ENCODE results near the gene THG1L. TPM values are rescaled to one million over a fixed set of nuclear protein-coding genes. Genes with fewer than 3 reads are reported as not detected.

THG1L gene
- total and polyA plus RNA-seq, 2 of the 13 experiments (the other 11 are each of a cell fraction or from before 2014, with no cell fraction given) = 16.6 to 17.2 TPM

DNA sequence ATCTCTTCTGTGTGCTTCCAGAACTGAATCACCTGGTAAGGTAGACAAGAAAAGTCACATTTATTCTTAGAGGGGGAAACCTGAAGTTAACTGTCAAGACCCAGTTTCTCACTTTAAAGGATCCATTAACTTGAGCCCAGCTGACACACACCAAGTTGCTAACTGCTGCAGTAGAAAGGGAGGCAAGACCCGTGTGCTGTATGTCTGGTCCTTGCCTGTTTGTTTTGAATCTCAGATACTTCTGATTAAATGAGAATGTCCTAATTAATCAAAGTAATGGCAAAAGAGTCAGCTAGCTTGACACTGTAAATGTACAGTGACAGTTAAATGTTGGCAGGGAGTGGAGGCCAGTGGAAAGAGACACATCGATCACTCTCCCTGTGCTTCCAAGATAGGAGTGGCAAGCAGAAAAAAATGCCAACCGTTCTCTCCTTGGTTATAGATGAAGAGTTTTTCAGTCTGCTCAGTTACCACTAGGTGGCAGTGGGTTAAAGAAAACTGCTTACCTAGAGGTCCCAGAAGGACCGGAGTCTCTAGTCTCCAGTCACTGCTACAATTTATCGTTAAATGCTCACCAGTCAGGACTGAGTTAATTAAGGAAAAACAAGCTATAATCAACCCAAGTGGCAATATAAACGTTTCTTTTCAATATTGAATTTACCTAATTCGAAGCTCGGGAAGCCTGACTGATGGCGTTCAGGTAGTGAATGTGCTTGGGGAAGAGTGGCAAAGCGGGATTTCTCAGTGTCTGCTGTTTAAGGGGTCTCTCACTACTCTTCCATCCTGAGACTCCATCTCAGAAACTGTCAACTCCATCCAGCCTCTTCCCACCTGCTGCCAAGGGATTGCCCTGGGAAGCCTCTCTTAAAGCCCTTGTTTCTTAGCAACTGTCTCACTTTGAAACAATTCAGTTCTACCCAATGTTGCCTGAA is 30.7 kb downstream of the THG1L start:
- ATAC-seq (peak; percentile 98), DNase-seq (ENCODE audit: low spot score) (peak; percentile 60), FAIRE-seq (peak; percentile 90)
- BruUV-seq (replicated peaks) = no TSS peak
- Histone ChIP-seq H3K9ac (ENCODE audit: insufficient read depth, low read depth, low read length) (no peak overlapping the region), H3K4me1 (ENCODE audit: insufficient read depth, low read length) (no peaks in the 10 kb centered on the region), H3K79me2 (ENCODE audit: insufficient read depth, low read length) (no peaks in the 10 kb centered on the region), H3K4me3 (replicated peaks in 1 of 3; ENCODE audit: insufficient read depth in 1 of 3, low read depth in 2 of 3, low read length in 3 of 3) (no peak overlapping the region), H2AFZ (ENCODE audit: low read length) (no peak overlapping the region), H4K20me1 (ENCODE audit: insufficient read depth, low read length) (no peaks in the 10 kb centered on the region), H3K27ac (ENCODE audit: extremely low read length, insufficient read depth, low read length) (no peak overlapping the region), H3K4me2 (ENCODE audit: low read depth, low read length) (no peak overlapping the region), H3K27me3 (ENCODE audit: control insufficient read depth in 1 of 2, insufficient read depth in 2 of 2, low read length in 2 of 2) (no peaks in the 10 kb centered on the region), H3K9me3 (ENCODE audit: low read length) (no peaks in the 10 kb centered on the region), H3K36me3 (replicated peaks in 1 of 2; ENCODE audit: control insufficient read depth in 1 of 2, insufficient read depth in 2 of 2, low read length in 2 of 2) (no peaks in the 10 kb centered on the region)
- in situ Hi-C loops (cut with HindIII; ENCODE audit: extremely low pct_ligation_motif_present, low pct_unique_long_range_greater_than_20kb) = no loop called here
- ChIA-PET POLR2A (no interaction called here), CTCF (ENCODE audit: low intra/inter-chr PET ratio, low total read pairs) (interaction anchor here (0.8 to 1.4 kb wide), 3 partner anchors 187 to 1371 kb away, joined by 5 to 8 read pairs (median 6); no protein-coding TSS in a partner anchor)
- intact Hi-C loops (cut with micrococcal nuclease; ENCODE audit: unreplicated experiment) = loop anchor here (1.0 to 2.0 kb wide), 3 partner anchors 187 to 1345 kb away; no protein-coding TSS in a partner anchor
- WGBS (ENCODE audit: low lambda C conversion rate) = 52% methylated on average over 10 of the region's 10 CpGs
- TF ChIP-seq, protein P1, sequence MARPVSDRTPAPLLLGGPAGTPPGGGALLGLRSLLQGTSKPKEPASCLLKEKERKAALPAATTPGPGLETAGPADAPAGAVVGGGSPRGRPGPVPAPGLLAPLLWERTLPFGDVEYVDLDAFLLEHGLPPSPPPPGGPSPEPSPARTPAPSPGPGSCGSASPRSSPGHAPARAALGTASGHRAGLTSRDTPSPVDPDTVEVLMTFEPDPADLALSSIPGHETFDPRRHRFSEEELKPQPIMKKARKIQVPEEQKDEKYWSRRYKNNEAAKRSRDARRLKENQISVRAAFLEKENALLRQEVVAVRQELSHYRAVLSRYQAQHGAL (CRISPR knock-in tag; IDR thresholded peaks at IDR 0.05; ENCODE audit: not compliant biosample characterization) = no peak
- TF ChIP-seq SMC3 (IDR thresholded peaks at IDR 0.05; ENCODE audit: low read length) (peak; percentile 64), HDAC6 (IDR thresholded peaks at IDR 0.05; ENCODE audit: low read depth, low read length) (no peak), KLF15 (CRISPR knock-in tag; IDR thresholded peaks at IDR 0.05; ENCODE audit: borderline replicate concordance) (no peak), THYN1 (CRISPR knock-in tag; IDR thresholded peaks at IDR 0.05; ENCODE audit: borderline replicate concordance, low read depth) (no peak), CCDC6 (CRISPR knock-in tag; IDR thresholded peaks at IDR 0.05) (0 out of 2 replicates have a peak, but pooled peaks have one; percentile 10), TRIM24 (CRISPR knock-in tag; IDR thresholded peaks at IDR 0.05) (no peak)
- TF ChIP-seq, protein P2, sequence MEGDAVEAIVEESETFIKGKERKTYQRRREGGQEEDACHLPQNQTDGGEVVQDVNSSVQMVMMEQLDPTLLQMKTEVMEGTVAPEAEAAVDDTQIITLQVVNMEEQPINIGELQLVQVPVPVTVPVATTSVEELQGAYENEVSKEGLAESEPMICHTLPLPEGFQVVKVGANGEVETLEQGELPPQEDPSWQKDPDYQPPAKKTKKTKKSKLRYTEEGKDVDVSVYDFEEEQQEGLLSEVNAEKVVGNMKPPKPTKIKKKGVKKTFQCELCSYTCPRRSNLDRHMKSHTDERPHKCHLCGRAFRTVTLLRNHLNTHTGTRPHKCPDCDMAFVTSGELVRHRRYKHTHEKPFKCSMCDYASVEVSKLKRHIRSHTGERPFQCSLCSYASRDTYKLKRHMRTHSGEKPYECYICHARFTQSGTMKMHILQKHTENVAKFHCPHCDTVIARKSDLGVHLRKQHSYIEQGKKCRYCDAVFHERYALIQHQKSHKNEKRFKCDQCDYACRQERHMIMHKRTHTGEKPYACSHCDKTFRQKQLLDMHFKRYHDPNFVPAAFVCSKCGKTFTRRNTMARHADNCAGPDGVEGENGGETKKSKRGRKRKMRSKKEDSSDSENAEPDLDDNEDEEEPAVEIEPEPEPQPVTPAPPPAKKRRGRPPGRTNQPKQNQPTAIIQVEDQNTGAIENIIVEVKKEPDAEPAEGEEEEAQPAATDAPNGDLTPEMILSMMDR (CRISPR knock-in tag; IDR thresholded peaks at IDR 0.05) = peak; percentile 76
- TF ChIP-seq, protein P3, sequence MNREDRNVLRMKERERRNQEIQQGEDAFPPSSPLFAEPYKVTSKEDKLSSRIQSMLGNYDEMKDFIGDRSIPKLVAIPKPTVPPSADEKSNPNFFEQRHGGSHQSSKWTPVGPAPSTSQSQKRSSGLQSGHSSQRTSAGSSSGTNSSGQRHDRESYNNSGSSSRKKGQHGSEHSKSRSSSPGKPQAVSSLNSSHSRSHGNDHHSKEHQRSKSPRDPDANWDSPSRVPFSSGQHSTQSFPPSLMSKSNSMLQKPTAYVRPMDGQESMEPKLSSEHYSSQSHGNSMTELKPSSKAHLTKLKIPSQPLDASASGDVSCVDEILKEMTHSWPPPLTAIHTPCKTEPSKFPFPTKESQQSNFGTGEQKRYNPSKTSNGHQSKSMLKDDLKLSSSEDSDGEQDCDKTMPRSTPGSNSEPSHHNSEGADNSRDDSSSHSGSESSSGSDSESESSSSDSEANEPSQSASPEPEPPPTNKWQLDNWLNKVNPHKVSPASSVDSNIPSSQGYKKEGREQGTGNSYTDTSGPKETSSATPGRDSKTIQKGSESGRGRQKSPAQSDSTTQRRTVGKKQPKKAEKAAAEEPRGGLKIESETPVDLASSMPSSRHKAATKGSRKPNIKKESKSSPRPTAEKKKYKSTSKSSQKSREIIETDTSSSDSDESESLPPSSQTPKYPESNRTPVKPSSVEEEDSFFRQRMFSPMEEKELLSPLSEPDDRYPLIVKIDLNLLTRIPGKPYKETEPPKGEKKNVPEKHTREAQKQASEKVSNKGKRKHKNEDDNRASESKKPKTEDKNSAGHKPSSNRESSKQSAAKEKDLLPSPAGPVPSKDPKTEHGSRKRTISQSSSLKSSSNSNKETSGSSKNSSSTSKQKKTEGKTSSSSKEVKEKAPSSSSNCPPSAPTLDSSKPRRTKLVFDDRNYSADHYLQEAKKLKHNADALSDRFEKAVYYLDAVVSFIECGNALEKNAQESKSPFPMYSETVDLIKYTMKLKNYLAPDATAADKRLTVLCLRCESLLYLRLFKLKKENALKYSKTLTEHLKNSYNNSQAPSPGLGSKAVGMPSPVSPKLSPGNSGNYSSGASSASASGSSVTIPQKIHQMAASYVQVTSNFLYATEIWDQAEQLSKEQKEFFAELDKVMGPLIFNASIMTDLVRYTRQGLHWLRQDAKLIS (CRISPR knock-in tag; IDR thresholded peaks at IDR 0.05) = no peak
- TF ChIP-seq, protein P4, sequence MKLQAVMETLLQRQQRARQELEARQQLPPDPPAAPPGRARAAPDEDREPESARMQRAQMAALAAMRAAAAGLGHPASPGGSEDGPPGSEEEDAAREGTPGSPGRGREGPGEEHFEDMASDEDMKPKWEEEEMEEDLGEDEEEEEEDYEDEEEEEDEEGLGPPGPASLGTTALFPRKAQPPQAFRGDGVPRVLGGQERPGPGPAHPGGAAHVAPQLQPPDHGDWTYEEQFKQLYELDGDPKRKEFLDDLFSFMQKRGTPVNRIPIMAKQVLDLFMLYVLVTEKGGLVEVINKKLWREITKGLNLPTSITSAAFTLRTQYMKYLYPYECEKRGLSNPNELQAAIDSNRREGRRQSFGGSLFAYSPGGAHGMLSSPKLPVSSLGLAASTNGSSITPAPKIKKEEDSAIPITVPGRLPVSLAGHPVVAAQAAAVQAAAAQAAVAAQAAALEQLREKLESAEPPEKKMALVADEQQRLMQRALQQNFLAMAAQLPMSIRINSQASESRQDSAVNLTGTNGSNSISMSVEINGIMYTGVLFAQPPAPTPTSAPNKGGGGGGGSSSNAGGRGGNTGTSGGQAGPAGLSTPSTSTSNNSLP (IDR thresholded peaks at IDR 0.05; ENCODE audit: low read depth, low read length) = no peak
- TF ChIP-seq, protein P5, sequence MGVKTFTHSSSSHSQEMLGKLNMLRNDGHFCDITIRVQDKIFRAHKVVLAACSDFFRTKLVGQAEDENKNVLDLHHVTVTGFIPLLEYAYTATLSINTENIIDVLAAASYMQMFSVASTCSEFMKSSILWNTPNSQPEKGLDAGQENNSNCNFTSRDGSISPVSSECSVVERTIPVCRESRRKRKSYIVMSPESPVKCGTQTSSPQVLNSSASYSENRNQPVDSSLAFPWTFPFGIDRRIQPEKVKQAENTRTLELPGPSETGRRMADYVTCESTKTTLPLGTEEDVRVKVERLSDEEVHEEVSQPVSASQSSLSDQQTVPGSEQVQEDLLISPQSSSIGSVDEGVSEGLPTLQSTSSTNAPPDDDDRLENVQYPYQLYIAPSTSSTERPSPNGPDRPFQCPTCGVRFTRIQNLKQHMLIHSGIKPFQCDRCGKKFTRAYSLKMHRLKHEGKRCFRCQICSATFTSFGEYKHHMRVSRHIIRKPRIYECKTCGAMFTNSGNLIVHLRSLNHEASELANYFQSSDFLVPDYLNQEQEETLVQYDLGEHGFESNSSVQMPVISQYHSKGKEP (CRISPR knock-in tag; IDR thresholded peaks at IDR 0.05) = no peak

All from HepG2 (cell line).